Hematopoietic multipotent progenitor cell treated with erythropoietin and hydrocortisone succinate and interleukin-3 and kit ligand, for 17 days (in vitro differentiated cells): Measurements from ENCODE around the gene CCM2L.
"Not testable (repeated sequence)": the region's sequence is repeated elsewhere in the genome, so short reads cannot be mapped to it uniquely, and the experiment has no call there.

Experiments
- DNase-seq: peaks from one replicate; pipeline ENCODE4 v3.0.0-alpha.2; 2015; ENCODE audit warnings: low spot score

CCM2L gene

GRCh38 chr20:32028647-32029372 lies 18.6 kb downstream of the CCM2L start:
- DNase-seq = no peak

- DNase-seq = no peak
Observed at GRCh38 chr20:32029561-32029960, 19.3 kb downstream of the CCM2L start.

DNA sequence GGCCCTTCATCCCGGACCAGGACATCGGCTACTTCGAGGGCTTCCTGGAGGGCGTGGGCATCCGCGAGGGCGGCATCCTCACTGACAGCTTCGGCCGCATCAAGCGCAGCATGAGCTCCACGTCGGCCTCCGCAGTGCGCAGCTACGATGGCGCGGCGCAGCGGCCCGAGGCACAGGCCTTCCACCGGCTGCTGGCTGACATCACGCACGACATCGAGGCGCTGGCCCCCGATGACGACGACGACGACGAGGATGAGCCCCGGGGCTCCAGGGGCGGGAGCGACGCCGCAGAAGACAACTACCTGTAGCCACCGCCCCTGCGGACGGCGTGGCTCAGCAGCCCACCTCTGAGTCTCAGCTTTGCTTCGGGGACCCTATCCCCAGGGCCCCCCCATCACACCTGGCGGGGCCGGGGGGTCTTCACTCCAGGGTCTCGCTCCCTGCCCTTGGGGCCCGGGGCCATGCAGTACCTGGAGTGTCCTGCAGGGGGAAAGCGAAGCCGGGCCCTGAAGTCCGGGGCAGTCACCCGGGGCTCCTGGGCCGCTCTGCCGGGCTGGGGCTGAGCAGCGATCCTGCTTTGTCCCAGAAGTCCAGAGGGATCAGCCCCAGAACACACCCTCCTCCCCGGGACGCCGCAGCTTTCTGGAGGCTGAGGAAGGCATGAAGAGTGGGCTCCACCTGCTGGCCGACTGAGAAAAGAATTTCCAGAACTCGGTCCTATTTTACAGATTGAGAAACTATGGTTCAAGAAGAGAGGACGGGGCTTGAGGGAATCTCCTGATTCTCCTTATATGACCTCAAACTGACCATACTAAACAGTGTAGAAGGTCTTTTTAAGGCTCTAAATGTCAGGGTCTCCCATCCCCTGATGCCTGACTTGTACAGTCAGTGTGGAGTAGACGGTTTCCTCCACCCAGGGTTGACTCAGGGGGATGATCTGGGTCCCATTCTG lies 21.0 kb downstream of the CCM2L start:
- DNase-seq = peak; percentile 28

DNA sequence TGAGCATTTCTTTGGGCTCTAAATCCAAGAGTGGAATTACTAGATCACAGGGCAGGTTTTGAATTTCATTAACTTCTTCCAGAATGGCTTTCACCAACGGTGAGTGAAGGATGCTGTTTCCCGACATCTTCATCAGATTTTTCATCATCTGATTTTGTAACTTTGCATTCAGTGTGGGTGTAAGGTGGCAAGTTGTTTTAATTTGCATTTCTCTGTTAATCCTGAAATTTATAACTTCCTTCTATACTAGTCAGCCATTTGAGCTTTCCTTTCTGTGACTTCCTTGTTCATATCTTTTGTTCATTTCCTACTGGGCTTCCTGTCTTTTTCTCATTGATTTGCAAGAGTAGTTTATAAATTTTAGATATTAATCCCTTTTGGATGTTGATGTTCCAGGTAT lies 23.1 kb downstream of the CCM2L start:
- no peak for DNase-seq

DNA sequence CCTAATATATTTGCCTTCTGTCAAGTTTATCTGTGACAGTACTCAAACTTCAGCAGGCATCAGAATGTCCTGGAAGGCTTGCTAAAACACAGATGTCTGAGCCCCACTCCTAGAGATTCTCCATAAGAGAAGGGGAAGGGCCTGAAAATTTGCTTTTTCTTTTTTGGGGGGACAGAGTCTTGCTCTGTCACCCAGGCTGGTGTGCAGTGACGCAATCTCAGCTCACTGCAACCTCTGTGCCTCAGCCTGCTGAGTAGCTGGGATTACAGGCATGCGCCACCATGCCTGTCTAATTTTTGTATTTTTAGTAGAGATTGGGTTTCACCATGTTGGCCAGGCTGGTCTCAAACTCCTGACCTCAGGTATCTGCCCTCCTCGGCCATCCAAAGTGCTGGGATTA lies 23.5 kb downstream of the CCM2L start:
- not testable (repeated sequence) for DNase-seq

GRCh38 chr20:32034581-32035425 lies 24.6 kb downstream of the CCM2L start:
- DNase-seq = no peak

- DNase-seq = no peak
Observed at GRCh38 chr20:32035426-32035779, 25.2 kb downstream of the CCM2L start.

DNA sequence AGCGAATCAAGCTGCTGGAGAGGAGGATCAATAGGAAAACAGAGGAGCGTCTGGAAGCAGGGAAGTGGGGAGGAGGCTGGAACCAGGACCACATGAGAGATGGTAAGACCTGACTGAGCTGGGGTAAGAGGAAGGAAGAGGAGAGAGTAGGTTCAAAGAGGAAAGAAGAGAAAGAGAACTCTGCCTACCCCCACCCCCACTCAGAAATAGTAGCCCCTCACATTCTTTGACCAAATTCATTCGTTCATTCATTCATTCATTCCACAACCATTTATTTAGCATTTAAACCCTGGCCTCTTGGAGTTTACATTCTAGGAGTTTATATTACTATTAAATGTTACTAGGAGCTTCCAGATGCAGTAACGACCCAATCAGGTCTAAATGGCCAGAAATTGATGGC lies 26.0 kb downstream of the CCM2L start:
- no peak for DNase-seq

DNA sequence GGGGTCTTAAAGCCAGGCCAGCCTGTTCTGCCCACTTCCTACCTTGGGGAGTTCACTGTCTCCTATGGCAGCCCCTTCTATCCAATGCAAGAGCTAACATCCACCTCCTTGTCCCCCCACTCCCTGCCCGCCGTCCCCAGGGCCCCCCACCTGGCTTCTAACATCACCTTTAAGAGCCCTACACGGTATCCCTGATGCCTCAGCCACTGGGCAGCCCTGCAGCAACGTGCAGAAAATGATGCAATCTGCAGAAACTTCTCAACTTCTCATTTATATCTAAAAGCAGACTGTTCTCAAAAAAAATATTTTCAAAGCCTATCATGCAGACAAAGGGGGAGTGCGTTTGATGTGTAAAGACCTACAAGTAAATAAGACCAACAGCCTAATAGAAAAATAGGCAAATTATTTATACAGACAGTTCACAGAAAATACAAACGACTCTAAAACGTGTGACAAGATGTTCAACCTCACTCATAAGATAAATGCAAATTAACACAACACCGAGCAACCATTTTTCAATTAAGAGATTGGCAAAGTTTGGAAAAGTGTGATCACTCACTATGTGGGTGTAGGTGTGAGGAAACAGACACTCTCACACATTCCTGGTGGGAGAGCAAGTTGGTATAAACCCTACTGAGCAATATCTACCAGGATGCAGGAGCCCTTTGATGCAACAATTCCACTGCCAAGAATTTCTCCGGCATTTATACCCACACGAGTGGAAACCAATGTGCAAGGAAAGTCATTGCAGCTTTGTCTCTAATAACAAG lies 26.7 kb downstream of the CCM2L start:
- DNase-seq = no peak

GRCh38 chr20:32037929-32038328 lies 27.7 kb downstream of the CCM2L start:
- no peak for DNase-seq

- no peak for DNase-seq
Observed at GRCh38 chr20:32040142-32040953, 30.1 kb downstream of the CCM2L start.

DNA sequence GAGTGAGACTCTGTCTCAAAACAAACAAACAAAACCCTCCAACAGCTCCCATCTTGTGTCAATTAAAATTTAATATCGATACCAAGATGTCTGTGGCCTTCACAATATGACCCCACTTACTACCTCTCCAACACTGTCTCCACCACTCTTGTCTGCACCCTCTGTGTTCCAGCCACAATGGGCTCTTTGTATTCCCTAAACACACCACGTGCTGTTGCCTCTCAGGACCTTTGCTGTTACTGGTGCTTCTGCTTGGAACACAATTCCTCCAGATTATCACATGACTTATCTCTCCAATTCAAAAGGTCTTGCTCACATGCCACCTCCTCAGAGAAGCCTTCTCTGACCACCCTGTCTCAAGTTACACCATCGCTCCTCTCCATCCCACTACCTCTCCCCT lies 35.8 kb downstream of the CCM2L start:
- DNase-seq = no peak

DNA sequence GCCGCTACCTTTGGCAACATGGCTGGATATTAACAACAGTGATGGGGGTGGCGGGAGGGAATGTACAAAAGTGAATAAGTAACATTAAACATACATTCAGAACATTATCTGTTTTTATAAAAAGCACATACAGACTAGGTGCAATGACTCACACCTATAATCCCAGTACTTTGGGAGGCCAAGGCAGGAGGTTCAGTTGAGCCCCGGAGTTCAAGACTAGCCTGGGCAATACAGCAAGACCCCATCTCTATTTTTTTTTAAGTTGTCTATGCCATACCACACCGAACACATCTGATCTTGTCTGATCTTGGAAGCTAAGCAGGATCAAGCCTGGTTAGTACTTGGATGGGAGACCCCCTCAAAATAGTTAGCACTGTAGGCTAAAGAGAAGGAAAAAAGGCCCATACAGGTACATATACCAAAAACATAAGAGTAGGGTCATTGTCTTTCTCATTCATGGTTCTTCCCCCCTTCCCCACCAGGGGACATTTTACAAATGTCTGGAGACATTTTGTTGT lies 40.1 kb downstream of the CCM2L start:
- DNase-seq = no peak

DNA sequence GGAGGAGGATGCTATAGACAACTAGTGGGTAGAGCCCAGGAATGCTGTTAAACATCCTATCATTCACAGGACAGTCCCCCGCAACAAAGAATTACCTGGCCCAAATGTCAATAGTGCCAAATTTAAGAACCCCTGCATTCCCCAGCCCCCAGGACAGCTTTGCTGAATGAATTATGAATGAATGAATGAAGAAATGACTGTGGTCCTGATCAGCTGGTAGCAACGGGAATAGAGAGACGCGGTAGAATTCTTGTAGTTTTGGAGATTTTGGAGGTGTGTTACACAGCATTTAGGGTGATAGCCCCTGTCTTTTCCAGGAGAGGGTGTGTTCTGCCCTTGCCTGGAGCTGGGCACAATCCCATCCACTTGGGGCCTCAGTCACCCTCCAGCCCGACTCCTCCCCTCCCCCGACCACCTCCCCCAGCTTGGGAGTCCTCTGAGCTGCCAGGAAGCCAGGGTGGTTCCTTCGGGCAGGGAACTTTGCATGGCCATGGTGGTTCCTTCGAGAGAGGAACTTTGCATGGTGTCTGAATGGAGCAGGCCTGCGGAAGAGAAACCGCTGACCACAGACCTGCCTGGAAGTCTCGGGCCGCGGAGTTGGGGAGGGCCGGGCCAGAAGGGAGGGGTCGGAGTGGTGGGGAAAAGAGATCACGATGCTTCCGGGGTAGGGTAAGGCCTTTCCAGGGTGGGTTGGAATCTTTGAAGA lies 40.8 kb downstream of the CCM2L start:
- DNase-seq = no peak

DNA sequence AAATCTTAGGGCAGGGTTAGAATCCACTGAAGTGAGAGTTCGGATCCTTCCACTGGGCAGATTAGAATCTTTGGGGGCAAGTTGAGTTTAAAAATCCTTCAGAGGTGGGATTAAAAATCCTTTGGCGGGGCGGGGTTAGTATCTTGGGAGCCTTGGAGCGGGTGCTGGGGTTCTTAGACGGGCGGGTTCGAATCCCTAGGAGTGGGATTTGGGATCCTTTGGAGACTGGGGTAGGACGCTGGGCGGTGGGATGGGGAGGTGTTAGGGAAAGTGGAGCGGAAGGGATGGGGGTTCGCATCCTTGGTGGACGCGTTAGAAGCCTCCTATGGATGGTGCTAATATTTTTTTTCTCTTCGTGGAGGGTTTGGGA lies 41.5 kb downstream of the CCM2L start:
- no peak for DNase-seq

GRCh38 chr20:32052090-32052777 lies 42.0 kb downstream of the CCM2L start, which contains the start of gene HCK:
TSS of gene HCK (plus strand) at chr20:32052242.
- no peak for DNase-seq

GRCh38 chr20:32052778-32053362 lies 42.6 kb downstream of the CCM2L start:
- DNase-seq = no peak

DNA sequence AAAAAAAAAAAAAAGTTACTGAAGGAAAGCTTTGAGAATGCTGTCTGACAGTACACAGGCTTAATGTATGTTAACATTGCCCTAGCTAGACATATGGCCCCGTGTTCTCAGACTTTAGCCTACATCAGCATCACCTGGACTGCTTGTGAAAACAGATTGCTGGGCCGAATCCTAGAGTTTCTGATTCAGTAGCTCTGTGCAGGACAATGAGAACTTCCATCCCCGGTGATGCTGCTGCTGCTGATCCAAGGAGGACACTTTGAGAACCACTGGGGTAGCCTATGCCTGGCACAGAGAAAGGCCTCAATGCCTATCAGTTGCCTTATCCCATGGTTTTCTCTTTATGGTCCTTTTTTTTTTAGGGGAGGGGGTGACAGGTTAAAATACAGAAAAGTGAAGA lies 43.4 kb downstream of the CCM2L start:
- no peak for DNase-seq
